Naive B cell (primary cell): ENCODE measurements around the gene NCOR1. TPM values are rescaled to one million over a fixed set of nuclear protein-coding genes. Genes with fewer than 3 reads are reported as not detected.

Source experiments
- ATAC-seq, 2 donors: fragments of 150-1000 bp; cut with Tn5 transposase; 2 replicates each; pipeline ENCODE4 v1.10.0; 2021; ENCODE audit warnings: low read depth in 2 of 2, mild to moderate bottlenecking in 2 of 2, moderate library complexity in 2 of 2
- DNase-seq: peaks from one replicate; pipeline ENCODE4 v3.0.0; 2022
- H3K27ac Mint-ChIP-seq, 6 donors: one replicate each; pipeline ENCODE4 v1.8.0; 2020 to 2022; ENCODE audit warnings: mild to moderate bottlenecking in 6 of 6, mixed read lengths in 6 of 6, moderate library complexity in 5 of 6, inconsistent platforms in 2 of 6
- H3K27me3 Mint-ChIP-seq, 3 donors: one replicate each; pipeline ENCODE4 v1.8.0; 2021 to 2022; ENCODE audit warnings: mixed read lengths in 3 of 3, mild to moderate bottlenecking in 1 of 3
- H3K36me3 Mint-ChIP-seq, 2 donors: one replicate each; pipeline ENCODE4 v1.8.0; 2020 to 2022; ENCODE audit warnings: mixed read lengths in 2 of 2, inconsistent platforms in 1 of 2, mild to moderate bottlenecking in 1 of 2
- H3K4me1 Mint-ChIP-seq, 3 donors: one replicate each; pipeline ENCODE4 v1.8.0; 2020 to 2022; ENCODE audit warnings: mixed read lengths in 3 of 3, inconsistent platforms in 1 of 3, mild to moderate bottlenecking in 1 of 3, moderate library complexity in 1 of 3
- H3K4me3 Mint-ChIP-seq, 8 donors: one replicate each; pipeline ENCODE4 v1.8.0; 2020 to 2022; ENCODE audit warnings: mild to moderate bottlenecking in 8 of 8, mixed read lengths in 8 of 8, moderate library complexity in 8 of 8, inconsistent platforms in 2 of 8
- H3K9me3 Mint-ChIP-seq, 7 donors: one replicate each; pipeline ENCODE4 v1.8.0; 2020 to 2022; ENCODE audit warnings: mixed read lengths in 7 of 7, mild to moderate bottlenecking in 5 of 7, inconsistent platforms in 2 of 7, moderate library complexity in 1 of 7
- polyA plus RNA-seq, 6 donors: library from polyadenylated mRNA; unstranded; fragments of 300-500 nt; fragmentation: Illumina TruSeq; gene quantifications; one replicate each; pipeline ENCODE4 v1.2.3, GENCODE V29; 2021; ENCODE audit warnings: low read depth in 6 of 6

Gene NCOR1
- polyA plus RNA-seq, 6 donors from 2014 or later = 65.6 to 181 (median 69.0) TPM

DNA sequence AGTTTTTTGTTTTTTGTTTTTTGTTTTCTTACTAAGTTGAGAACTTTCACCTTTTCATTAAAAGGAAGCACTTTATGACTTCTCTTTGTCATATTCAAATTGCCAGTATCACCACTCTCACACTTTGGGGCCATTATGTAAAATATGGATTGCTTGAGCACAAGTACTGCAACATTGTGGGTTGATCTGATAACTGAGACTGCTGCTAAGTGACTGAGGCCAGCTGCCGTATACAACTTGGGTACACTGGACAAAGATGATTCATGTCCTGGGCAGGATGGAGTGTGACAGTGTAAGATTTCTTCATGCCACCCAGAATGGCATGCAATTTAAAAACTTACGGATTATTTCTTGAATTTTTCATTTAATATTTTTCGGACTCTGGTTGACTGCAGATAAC, 207.9 kb downstream of the NCOR1 start:
- Mint-ChIP-seq H3K4me3 (no peak overlapping the region), H3K4me1 (peaks cover 0 to 6% (median 4%) of the 10 kb centered on the region in 3 donors), H3K27me3 (no peaks in the 10 kb centered on the region), H3K36me3 (peaks cover 14 to 24% of the 10 kb centered on the region in 2 donors), H3K9me3 (no peaks in the 10 kb centered on the region), H3K27ac (no peak overlapping the region)
- DNase-seq (no peak), ATAC-seq (no peak)

DNA sequence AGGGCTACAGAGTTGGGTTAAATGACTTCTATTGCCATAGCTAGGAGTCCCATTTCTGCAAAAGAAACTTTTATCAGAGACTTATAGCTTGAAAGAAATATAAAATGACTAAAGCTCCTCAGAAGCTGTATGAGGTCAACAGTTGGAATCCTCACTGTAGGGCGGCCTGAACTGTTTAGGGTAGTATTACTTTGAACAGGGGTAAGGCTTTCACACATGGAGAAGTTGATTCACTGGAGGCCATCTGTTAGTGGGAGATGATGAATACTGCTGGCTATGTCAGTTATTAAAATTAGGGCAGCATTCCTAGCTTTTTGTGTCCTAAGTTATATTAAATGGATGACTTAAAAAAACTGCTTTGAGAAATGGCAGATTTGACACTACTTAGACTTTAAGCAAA, 209.7 kb downstream of the NCOR1 start:
- Mint-ChIP-seq H3K36me3 (peaks cover 19 to 34% of the 10 kb centered on the region in 2 donors), H3K27me3 (no peaks in the 10 kb centered on the region), H3K27ac (no peak overlapping the region), H3K4me1 (peaks cover 16 to 22% (median 18%) of the 10 kb centered on the region in 3 donors), H3K9me3 (no peaks in the 10 kb centered on the region), H3K4me3 (no peak overlapping the region)
- DNase-seq (no peak), ATAC-seq (no peak)

DNA sequence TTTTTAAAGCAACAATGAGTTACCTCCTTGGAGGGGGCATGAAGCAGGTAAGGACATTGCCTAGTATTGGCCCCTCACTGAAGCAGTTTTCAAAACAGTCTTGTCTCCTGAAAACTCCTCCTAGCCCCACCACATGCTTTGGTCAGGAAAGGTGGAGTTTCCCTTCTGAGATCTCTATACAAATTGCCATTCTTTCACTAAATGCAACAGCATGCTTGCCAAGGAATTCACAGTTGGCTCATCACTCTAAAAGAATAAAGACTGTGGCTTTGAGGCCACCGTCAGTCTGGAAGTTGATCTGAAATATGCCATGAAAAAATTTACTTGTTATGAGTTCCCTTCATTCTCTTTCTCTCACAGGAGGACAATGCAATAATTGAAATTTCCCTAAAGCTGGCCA, 211.5 kb downstream of the NCOR1 start:
- no peak for ATAC-seq
- no peaks in the 10 kb centered on the region for H3K9me3 Mint-ChIP-seq
- H3K4me3 Mint-ChIP-seq = peak overlapping the region in 1 of 8 donors; percentile 36
- no peak for DNase-seq
- H3K27ac Mint-ChIP-seq = no peak overlapping the region
- peaks cover 18 to 31% of the 10 kb centered on the region in 2 donors for H3K36me3 Mint-ChIP-seq
- no peaks in the 10 kb centered on the region for H3K27me3 Mint-ChIP-seq
- H3K4me1 Mint-ChIP-seq = peaks cover 26 to 33% (median 27%) of the 10 kb centered on the region in 3 donors

DNA sequence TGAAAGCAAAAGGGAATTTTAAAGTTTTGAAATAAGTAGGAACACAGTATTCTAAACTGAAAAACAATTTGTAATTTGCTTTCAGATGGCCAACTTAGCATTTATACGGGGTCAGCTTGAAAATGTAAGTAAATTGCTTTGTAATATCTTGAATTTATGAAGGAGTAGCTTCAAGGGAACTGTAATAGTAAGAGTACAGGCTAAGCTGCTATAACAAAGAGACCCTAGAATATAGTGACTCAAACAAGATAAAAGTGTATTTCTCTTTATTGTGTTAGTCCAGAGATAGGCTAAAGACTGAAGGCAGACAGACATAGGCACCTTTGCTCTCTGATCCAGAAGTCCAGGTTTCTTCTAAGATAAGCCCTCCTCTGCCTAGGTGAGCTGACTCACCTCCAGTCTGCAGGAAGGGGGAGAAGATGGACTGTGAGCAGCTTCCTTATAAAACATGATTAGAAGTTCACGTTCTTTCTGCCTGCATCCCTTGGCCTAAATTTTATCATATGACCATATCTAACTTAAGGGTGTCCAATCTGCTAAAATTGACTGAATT, 212.6 kb downstream of the NCOR1 start:
- Mint-ChIP-seq H3K9me3 (no peaks in the 10 kb centered on the region), H3K36me3 (peaks cover 9 to 21% of the 10 kb centered on the region in 2 donors), H3K27ac (peak overlapping the region in 1 of 6 donors; percentile 54), H3K4me3 (peak overlapping the region in 1 of 8 donors; percentile 93), H3K4me1 (peaks cover 27 to 36% (median 35%) of the 10 kb centered on the region in 3 donors), H3K27me3 (no peaks in the 10 kb centered on the region)
- no peak for ATAC-seq
- DNase-seq = no peak

DNA sequence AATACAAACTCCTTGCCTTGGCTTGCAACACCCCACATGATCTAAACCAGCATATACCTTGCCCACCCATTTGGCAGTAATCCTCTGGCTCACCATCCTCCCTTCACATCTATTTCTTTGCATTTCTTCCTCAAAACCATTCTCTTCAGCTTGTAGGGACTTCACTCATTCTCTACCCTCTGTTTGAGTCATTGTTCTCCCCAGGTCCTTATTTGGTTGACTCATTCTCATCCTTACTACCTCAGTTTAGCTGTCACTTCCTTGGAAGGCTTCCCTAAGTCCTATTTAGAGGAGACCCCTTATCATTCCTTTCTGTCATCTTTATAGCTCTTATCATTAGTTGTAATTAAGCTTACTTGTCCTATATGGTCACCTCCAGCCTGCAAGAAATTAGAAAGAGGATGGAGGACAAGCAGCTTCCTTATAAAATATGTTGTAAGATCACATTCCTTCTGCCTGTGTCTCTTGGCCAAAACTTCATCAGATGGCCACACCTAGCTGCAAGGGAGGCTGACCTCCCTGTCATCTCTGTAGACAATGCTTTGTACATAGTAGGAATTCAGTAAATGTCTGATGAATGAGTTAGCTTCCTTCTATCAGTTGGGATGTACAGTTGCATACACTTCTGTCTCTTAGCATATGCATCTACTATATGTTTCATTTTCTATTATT, 214.0 kb downstream of the NCOR1 start:
- peak overlapping the region; percentile 77 to 95 (median 91) for H3K4me3 Mint-ChIP-seq
- no peaks in the 10 kb centered on the region for H3K27me3 Mint-ChIP-seq
- H3K4me1 Mint-ChIP-seq = peaks cover 31 to 44% (median 35%) of the 10 kb centered on the region in 3 donors
- H3K9me3 Mint-ChIP-seq = no peaks in the 10 kb centered on the region
- H3K27ac Mint-ChIP-seq = peak overlapping the region in 3 of 6 donors; percentile 13 to 94 (median 85)
- ATAC-seq (no peak), DNase-seq (no peak)
- H3K36me3 Mint-ChIP-seq = peaks cover 7 to 15% of the 10 kb centered on the region in 2 donors

DNA sequence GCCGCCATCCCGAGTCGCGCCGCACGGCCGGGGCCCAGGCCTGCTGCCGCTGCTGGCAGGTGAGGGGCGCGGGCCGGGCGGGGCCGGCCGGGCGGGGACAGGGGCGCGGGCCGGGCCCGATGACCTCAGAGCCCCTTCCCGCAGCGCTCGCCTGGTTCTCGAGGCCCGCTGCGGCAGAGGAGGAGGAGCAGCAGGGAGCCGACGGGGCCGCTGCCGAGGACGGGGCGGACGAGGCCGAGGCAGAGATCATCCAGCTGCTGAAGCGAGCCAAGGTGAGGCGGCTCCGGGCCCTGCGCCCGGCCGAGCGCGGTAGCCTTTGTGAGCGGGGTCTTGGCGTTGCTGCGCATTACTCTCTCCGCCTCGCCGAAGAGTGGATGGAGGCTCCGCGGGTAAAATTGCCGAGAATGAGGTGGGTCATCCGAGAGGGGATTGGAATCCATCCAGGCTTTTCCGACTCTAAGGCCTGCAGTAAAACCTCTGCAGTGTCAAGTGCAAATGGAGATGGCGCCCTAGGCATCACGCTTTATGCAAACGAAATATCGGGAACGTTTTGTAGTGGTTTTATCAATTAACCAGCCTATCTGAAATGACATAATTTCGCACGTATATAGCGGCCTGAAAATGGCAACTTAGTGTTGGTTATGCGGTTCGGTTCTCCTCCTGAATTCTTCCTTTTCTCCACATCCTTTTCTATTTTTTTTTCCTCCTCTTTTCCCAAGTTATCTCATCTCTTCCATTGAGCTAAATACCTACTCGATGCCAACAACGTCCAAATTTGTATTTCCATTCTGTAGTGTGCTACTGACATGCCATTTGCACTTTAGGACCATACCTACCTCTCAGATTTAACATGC, 215.1 kb downstream of the NCOR1 start:
- peak; percentile 16 to 20 for ATAC-seq
- peaks cover 31 to 44% (median 35%) of the 10 kb centered on the region in 3 donors for H3K4me1 Mint-ChIP-seq
- no peaks in the 10 kb centered on the region for H3K27me3 Mint-ChIP-seq
- no peak for DNase-seq
- H3K27ac Mint-ChIP-seq = peak overlapping the region; percentile 88 to 94 (median 94)
- H3K9me3 Mint-ChIP-seq = no peaks in the 10 kb centered on the region
- H3K36me3 Mint-ChIP-seq = peaks cover 5 to 10% of the 10 kb centered on the region in 2 donors
- H3K4me3 Mint-ChIP-seq = peak overlapping the region; percentile 77 to 95 (median 91)

DNA sequence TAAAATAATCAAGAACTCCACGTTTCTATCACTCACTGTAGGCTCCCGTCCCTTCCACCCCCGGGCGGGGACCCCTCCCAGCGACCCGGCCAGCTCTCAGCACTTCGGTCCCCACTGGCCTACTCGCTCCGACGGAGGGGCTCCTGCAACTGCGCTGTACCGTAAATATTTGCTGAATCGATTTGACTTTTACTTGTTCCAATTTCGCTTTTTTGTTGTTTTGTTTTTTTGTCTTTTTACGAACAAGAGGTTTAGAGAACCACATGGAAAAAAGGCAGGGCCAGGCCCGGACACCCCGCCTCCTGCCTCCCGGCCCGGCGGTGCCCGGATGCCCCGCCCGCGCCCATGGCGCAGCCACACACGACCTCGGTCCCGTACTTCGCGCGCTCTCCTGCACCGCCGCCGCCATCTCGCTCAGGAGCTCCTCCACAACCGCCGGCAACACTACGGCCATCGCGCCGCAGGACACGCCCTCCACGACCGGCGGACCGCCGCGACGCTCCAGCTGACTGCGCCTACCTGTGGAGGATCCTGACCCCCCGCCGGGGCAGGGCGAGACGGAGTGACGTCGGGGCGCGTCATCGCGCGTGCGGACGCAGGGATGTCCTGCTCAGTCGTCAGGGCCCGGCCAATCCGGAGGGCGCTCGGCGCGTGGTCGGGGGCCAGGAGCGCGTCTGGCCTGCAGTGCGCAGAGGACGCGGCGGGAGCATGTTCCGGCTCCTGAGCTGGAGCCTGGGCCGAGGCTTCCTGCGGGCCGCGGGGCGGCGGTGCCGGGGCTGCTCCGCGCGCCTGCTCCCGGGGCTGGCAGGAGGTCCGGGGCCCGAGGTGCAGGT, 216.0 kb downstream of the NCOR1 start, which contains the start of the genes TTC19 and ZSWIM7:
TSS of gene TTC19 (plus strand) at position 684 of the 833 bp plus-strand sequence. CDS start at position 709, 25 bp downstream.
TSS of gene ZSWIM7 (minus strand) at position 564 of the 833 bp plus-strand sequence. CDS start at position 454, 110 bp downstream.
- H3K9me3 Mint-ChIP-seq = no peaks in the 10 kb centered on the region
- peak within 1 kb of the TSS; percentile 94 to 99 (median 96) for H3K27ac Mint-ChIP-seq
- peaks cover 5 to 10% of the 10 kb centered on the region in 2 donors for H3K36me3 Mint-ChIP-seq
- peak within 1 kb of the TSS; percentile 77 to 99 (median 94) for H3K4me3 Mint-ChIP-seq
- ATAC-seq (peak; percentile 83), DNase-seq (peak; percentile 94)
- peaks cover 28 to 47% (median 35%) of the 10 kb centered on the region in 3 donors for H3K4me1 Mint-ChIP-seq
- no peaks in the 10 kb centered on the region for H3K27me3 Mint-ChIP-seq

DNA sequence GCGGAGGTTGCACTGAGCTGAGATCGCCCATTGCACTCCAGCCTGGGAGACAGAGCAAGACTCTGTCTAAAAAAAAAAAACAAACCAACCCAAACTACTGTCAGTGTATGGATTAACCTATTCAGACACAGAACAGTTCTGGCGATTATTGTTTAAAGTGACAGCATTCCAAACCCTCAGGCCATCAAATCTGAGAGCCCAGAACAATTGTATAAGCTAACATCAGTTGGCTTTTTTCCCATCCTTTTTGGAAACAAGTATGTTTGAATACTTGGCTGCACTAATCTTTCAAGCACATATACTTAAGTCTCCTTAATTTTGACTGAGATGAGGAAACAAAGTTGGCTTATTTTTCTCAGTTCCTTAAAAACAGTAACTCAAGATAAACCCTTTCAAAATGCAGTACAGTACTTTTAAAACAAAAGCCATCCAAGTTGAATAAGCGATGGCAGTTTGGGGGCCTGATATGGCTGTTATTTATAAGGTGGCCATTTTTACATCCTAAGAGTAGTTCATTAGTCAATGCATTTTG, 217.2 kb downstream of the NCOR1 start:
- H3K4me3 Mint-ChIP-seq = peak overlapping the region in 4 of 8 donors; percentile 13 to 95 (median 85)
- H3K4me1 Mint-ChIP-seq = peaks cover 28 to 47% (median 35%) of the 10 kb centered on the region in 3 donors
- peak overlapping the region; percentile 63 to 99 (median 84) for H3K27ac Mint-ChIP-seq
- H3K27me3 Mint-ChIP-seq = no peaks in the 10 kb centered on the region
- H3K36me3 Mint-ChIP-seq = peaks cover 5 to 10% of the 10 kb centered on the region in 2 donors
- ATAC-seq = no peak
- no peaks in the 10 kb centered on the region for H3K9me3 Mint-ChIP-seq
- no peak for DNase-seq

DNA sequence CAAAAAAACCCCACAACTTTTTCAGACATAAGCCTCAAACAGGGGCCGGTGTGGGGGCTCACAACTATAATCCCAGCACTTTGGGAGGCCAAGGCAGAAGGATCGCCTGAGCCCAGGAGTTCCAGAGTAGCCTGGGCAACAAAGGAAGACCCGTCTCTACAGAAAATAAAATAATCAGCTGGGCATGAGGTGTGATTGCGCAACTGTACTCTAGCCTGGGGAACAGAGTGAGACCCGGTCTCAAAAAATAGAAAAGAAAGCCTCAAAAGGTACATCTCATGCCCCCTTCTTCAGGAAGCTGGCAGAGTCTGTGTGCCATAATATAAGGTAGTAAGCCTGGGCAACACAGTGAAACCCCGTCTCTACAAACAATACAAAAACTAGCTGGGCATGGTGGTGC, 219.0 kb downstream of the NCOR1 start:
- H3K27ac Mint-ChIP-seq = peak overlapping the region in 2 of 6 donors; percentile 29 to 81
- no peaks in the 10 kb centered on the region for H3K36me3 Mint-ChIP-seq
- DNase-seq (no peak), ATAC-seq (no peak)
- no peaks in the 10 kb centered on the region for H3K9me3 Mint-ChIP-seq
- H3K4me3 Mint-ChIP-seq = no peak overlapping the region
- peaks cover 20 to 38% (median 25%) of the 10 kb centered on the region in 3 donors for H3K4me1 Mint-ChIP-seq
- H3K27me3 Mint-ChIP-seq = no peaks in the 10 kb centered on the region

DNA sequence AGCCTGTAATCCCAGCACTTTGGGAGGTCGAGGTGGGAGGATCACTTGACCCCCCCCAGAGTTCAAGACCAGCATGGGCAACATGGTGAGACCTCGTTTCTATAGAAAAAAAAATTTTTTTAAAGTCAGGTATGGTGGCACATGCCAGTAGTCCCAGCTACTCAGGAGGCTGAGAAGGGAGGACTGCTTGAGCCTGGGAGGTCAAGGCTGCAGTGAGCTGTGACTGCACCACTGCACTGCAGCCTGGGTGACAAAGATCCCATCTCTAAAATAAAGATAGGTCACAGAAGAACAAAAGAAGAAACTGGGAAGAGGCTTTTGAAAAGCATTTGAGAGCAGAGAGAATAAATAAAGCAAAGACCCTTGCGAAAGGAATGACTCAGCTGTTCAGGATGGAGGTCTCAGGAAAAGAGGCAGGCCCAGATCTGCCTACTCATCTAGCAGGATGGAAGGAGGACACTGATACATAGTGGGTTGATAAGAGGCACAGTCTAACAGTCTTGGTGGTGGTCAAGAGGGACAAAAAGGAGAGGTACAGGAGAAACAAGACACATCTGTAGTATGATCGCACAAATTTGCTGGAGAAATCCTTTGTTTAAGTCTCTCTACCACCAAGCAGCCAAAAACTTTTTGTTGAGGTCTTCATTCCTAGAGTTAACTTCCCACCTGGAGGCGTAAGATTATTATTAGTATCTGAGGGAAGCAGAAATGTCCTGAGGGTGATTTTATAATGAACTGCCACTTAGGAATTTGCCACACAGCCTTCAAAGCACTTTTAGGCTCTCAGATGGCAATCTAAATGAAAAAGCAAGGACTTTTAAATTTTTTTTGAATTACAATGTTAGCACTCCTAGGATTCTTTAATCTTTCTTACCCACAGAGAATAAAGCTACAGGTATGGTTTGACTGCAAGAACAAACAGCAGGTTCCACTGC, 233.4 kb downstream of the NCOR1 start:
- Mint-ChIP-seq H3K9me3 (no peaks in the 10 kb centered on the region), H3K27ac (peak overlapping the region in 4 of 6 donors; percentile 7 to 77 (median 58)), H3K4me1 (peaks cover 10 to 12% (median 12%) of the 10 kb centered on the region in 3 donors), H3K27me3 (no peaks in the 10 kb centered on the region), H3K36me3 (peaks cover 13 to 21% of the 10 kb centered on the region in 2 donors), H3K4me3 (no peak overlapping the region)
- DNase-seq = no peak
- ATAC-seq = no peak

DNA sequence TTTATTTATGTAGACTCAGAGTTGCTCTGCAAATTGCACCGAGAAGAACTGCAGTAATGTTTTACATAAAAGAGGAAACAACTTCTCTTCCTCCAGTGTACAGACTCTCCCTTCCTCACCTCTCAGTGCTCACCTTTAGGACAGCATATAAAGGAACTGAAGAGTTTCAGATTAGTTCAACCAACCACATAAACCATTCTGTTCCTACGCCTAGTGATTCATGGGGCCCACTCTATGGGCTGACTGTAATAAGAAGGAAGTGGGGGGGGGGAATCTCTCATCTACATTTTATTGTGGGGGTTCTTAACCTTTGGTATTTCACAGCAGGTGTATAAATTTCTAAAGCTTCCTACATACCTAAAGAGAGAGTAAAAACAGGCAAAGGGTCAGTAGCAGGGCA, 234.1 kb downstream of the NCOR1 start:
- Mint-ChIP-seq H3K27me3 (no peaks in the 10 kb centered on the region), H3K4me1 (peaks cover 10 to 12% (median 12%) of the 10 kb centered on the region in 3 donors), H3K4me3 (no peak overlapping the region), H3K36me3 (peaks cover 18 to 19% of the 10 kb centered on the region in 2 donors), H3K9me3 (no peaks in the 10 kb centered on the region), H3K27ac (peak overlapping the region in 3 of 6 donors; percentile 6 to 51 (median 7))
- ATAC-seq = peak; percentile 47 to 75
- DNase-seq = no peak
